NCI-H526 (cell line): Measurements from ENCODE around the gene NSG1.
"Not testable (repeated sequence)": the region's sequence is repeated elsewhere in the genome, so short reads cannot be mapped to it uniquely, and the experiment has no call there.

Experiments used
- DNase-seq, 2 experiments: peaks; one replicate each; lab custom pipeline; 2025; lab: John Stamatoyannopoulos, UW

The NSG1 gene

GRCh38 chr4:4386736-4387392, at the start of gene NSG1:
NSG1 (plus strand) TSS chr4:4387102; CDS start chr4:4387630, 528 bp downstream.
- peak; percentile 25 to 83 for DNase-seq

DNA sequence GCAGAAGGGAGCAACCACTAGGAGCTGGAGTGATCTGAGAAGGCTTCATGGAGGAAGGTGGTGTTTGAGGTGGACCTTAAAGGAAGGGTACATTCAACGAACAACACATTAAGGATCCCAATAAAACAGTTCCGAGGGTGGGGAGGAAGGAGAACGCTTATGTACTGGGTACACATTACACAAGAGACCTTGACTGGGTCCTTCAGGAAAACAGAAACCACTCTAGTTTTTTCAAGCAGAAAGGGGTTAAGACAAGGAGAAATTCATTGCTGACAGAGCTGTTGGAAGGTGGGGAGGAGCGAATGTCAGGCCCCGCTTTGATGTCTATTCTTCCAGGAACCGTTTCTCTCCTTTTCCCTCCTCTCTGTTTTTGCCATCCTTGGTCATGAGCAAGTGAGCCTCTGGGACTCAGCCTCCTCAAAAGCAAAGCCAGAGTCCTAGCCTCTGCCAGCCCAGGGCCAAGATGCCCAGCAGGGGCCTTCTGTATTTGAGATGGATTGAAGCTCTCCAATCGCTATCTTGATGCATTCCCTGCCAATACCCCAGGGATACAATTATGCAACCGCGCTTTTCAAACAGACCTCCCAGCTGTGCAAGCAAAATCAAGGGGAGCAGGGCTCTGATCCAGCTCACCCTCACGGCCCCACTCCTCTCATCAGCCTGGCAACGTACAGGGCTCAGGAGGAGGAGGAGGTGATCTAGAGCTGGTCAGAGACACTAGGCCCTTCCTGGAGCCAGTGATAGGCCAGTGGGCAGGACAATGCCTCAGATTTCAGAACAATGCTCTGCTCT, 48.5 kb upstream of the NSG1 start:
- DNase-seq: no peak

GRCh38 chr4:4339504-4340085, 47.3 kb upstream of the NSG1 start:
- DNase-seq: peak in 1 of 2 experiments; percentile 53

- DNase-seq: no peak
Measured at GRCh38 chr4:4341861-4342650, 44.8 kb upstream of the NSG1 start.

- no peak for DNase-seq
Measured at GRCh38 chr4:4343038-4343437, 43.9 kb upstream of the NSG1 start.

DNA sequence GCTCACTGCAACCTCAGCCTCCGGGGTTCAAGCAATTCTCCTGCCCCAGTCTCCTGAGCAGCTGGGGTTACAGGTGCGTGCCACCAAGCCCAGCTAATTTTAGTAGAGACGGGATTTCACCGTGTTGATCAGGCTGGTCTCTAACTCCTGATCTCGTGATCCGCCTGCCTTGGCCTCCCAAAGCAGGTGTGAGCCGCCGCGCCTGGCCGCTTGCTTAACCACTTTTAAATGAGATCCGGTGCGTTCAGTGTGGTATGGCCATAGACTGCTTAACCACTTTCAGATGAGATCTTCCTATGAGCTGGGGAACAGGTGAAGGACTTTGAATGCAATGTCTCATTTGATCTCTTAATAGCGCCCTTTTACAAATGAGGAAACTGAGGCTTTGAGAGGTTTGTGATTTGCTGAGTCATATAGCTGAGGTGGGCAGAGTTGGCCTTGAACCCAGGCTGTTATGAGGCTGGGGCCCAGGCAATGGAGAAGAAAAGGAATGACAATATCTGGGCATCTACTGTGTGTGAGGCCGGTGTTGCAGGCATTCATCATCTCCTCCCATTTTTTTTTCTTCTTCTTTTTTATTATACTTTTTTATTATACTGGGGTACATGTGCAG, 41.9 kb upstream of the NSG1 start:
- peak in 1 of 2 experiments; percentile 35 for DNase-seq

GRCh38 chr4:4347585-4347984, 39.3 kb upstream of the NSG1 start:
- no peak for DNase-seq

DNA sequence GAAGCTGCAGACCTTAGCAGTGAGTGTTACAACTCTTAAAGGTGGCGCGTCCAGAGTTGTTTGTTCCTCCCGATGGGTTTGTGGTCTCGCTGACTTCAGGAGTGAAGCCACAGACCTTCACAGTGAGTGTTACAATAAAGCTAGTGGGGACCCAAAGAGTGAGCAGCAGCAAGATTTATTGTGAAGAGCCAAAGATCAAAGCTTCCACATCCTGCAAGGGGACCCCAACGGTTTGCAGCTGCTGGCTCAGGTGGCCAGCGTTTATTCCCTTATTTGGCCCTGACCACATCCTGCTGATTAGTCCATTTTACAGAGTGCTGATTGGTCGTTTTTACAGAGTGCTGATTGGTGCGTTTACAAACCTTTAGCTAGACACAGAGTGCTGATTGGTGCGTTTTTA, 38.3 kb upstream of the NSG1 start:
- DNase-seq: not testable (repeated sequence)

GRCh38 chr4:4349867-4350266, 37.0 kb upstream of the NSG1 start:
- DNase-seq: no peak

DNA sequence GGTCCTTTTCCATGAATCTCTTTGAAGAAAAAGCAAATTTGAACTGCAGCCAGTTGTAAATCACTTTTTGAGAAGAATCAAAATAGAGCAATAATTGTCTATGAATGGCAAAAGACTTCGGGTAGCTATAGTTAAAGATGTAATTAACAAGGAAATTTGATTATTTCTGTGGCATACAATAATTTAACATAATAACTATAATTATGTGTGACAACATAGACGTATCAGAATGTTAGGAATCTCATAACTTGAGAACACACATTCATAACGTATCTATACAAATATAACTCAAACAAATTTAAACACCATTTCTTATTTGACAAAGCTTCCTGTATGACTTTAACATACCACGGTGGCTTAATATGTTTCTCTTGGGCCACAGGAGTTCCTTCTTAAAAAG, 36.0 kb upstream of the NSG1 start:
- DNase-seq: no peak

DNA sequence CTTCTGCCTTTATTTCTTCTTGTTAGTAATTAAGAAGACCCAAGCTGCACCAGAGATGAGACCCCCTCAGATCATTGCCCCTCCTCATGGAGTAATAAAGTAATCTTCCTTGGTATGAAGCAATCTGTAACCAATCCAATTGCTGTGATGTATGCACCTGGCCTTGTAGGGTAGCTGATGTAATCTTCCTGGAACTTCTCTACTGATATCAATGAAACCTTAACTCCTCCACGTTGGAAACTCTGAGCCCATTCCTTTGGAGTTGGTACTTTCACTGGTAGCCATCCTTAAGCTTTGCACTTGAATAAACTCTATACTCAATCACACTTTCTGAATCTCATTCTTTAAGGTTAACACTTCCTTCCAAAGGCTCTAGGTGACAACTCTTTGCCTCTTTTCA, 31.6 kb upstream of the NSG1 start:
- no peak for DNase-seq

GRCh38 chr4:4356106-4357041, 30.5 kb upstream of the NSG1 start:
- no peak for DNase-seq

- no peak for DNase-seq
Measured at GRCh38 chr4:4358093-4358854, 28.6 kb upstream of the NSG1 start.

- no peak for DNase-seq
Measured at GRCh38 chr4:4361883-4362282, 25.0 kb upstream of the NSG1 start.

- DNase-seq: no peak
Measured at GRCh38 chr4:4362991-4363697, 23.8 kb upstream of the NSG1 start.

DNA sequence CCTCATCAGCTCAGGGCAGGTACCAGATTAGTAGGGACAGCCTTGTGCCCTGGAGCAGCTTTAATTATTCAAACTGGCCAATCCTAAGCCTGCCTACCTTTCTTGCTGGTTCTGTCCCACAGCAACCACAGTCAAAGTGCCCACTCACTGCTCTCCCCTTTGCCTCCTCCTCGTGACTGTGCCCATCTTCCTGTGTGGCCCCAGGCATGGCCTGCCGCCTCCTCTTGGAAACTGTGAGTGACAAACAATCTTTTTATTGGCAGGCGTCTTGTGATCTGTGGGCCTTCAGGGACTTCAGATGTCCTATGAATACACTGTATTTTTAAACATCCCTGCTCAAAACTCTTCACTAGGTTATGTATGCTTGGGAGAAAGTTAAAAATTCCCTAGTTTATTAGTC, 22.8 kb upstream of the NSG1 start:
- DNase-seq: no peak

DNA sequence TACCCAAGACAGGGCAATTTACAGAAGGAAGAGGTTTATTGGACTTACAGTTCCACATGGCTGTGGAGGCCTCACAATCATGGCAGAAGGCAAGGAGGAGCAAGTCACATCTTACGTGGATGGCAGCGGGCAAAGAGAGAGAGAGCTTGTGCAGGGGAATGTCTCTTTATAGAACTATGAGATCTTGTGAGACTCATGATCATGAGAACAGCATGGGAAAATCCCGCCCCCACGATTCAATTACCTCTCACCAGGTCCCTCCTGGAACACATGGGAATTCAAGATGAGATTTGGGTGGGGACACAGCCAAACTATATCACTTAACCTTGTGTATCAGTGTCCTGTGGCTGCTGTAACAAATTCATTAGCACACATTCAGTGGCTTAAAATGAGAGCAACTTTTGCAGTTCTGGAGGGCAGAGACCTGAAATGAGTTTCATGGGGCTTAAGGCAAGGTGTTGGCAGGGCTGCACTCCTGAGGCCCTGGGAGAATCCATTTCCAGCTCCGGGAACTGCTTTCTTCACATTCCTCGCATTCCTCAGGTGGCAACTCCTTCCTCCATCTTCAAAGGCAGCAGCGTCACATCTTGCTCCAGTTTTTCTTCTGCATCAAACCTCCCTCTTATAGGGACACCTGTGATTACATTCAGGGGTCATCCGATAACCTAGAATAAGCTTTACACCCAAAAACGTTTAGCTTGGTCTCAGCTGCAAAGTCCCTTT, 22.3 kb upstream of the NSG1 start:
- no peak for DNase-seq

- DNase-seq: no peak
Measured at GRCh38 chr4:4368809-4369580, 17.9 kb upstream of the NSG1 start.
